ENCODE results near the gene SLC37A1. TPM values are rescaled to one million over a fixed set of nuclear protein-coding genes. Genes with fewer than 3 reads are reported as not detected.

Gene SLC37A1
- total RNA-seq, 1 experiment from 2014 or later: 37.7 TPM

- Histone ChIP-seq H3K79me2 (ENCODE audit: insufficient read depth, low read length) (no peaks in the 10 kb centered on the region), H3K18ac (ENCODE audit: insufficient read length, low read depth, low read length) (no peak overlapping the region), H4K20me1 (ENCODE audit: control insufficient read depth, insufficient read depth, insufficient read length) (no peaks in the 10 kb centered on the region), H2BK20ac (ENCODE audit: low read depth, low read length, poor library complexity, severe bottlenecking) (no peak overlapping the region), H2AK5ac (ENCODE audit: insufficient read length, low read length) (no peak overlapping the region), H3K4me1 (ENCODE audit: insufficient read depth, low read length) (no peaks in the 10 kb centered on the region; the same call in 1 of the 2 replicates), H2BK120ac (ENCODE audit: low read depth, low read length, poor library complexity, severe bottlenecking) (no peak overlapping the region), H4K91ac (ENCODE audit: insufficient read length, low read depth, low read length) (no peak overlapping the region), H2BK15ac (ENCODE audit: low read depth, low read length) (no peak overlapping the region), H2BK5ac (ENCODE audit: insufficient read length, low read length) (no peak overlapping the region), H3K9me3 (ENCODE audit: control insufficient read depth, low read depth, low read length) (no peaks in the 10 kb centered on the region), H3K79me1 (ENCODE audit: insufficient read depth, low read depth, low read length, poor library complexity, severe bottlenecking) (no peaks in the 10 kb centered on the region), H3K23ac (ENCODE audit: insufficient read length, low read depth, low read length) (no peak overlapping the region), H3K27me3 (ENCODE audit: insufficient read depth, low read length) (no peaks in the 10 kb centered on the region), H2BK12ac (ENCODE audit: insufficient read length, low read depth, low read length) (no peak overlapping the region), H3K4ac (ENCODE audit: low read depth, low read length) (no peak overlapping the region), H4K8ac (replicated peaks; ENCODE audit: insufficient read length, low read depth, low read length) (no peak overlapping the region), H3K14ac (ENCODE audit: insufficient read depth, low read length) (no peak overlapping the region), H3K23me2 (ENCODE audit: insufficient read length, low read depth, low read length, poor library complexity, severe bottlenecking) (no peaks in the 10 kb centered on the region), H3K56ac (ENCODE audit: insufficient read length, low read depth, low read length) (no peak overlapping the region), H3T11ph (ENCODE audit: low read length) (no peak overlapping the region), H3K27ac (ENCODE audit: insufficient read length, low read depth, low read length) (no peak overlapping the region), H4K5ac (ENCODE audit: insufficient read length, low read depth, low read length) (no peak overlapping the region), H3K9ac (ENCODE audit: extremely low read depth, insufficient read length, low read length) (no peak overlapping the region), H3K4me2 (ENCODE audit: insufficient read depth, insufficient read length, low read length) (no peak overlapping the region), H2AFZ (ENCODE audit: low read length) (no peak overlapping the region)
- no peak overlapping the region for H3K27ac Mint-ChIP-seq
- no peak overlapping the region for H3K4me3 Mint-ChIP-seq
- H3K9me3 Mint-ChIP-seq: peaks cover 11 to 13% of the 10 kb centered on the region in 2 experiments
- no peak for TF ChIP-seq CTCF (conservative IDR thresholded peaks at IDR 0.05)
- no peaks in the 10 kb centered on the region; the same call in 1 of the 2 replicates for H3K27me3 Mint-ChIP-seq (ENCODE audit: low read depth)
- no peak for DNase-seq
- H3K4me1 Mint-ChIP-seq: peaks cover 48 to 51% of the 10 kb centered on the region in 2 experiments
- H3K36me3 Mint-ChIP-seq (ENCODE audit: insufficient read depth in 1 of 3, low read depth in 3 of 3): peaks cover 27 to 66% (median 40%) of the 10 kb centered on the region in 3 experiments
- WGBS (ENCODE audit: extremely low coverage, insufficient read length, low lambda C conversion rate): no CpG with 5 or more reads among the region's 13 CpGs
Measured at GRCh38 chr21:42552407-42553336, 39.0 kb downstream of the SLC37A1 start.
